Retina (tissue), 1 donor: ENCODE results near the gene SSR2.

ENCODE experiments used
- DNase-seq: peaks from one replicate; pipeline ENCODE4 v3.0.0-alpha.2; 2016

The SSR2 gene

DNA sequence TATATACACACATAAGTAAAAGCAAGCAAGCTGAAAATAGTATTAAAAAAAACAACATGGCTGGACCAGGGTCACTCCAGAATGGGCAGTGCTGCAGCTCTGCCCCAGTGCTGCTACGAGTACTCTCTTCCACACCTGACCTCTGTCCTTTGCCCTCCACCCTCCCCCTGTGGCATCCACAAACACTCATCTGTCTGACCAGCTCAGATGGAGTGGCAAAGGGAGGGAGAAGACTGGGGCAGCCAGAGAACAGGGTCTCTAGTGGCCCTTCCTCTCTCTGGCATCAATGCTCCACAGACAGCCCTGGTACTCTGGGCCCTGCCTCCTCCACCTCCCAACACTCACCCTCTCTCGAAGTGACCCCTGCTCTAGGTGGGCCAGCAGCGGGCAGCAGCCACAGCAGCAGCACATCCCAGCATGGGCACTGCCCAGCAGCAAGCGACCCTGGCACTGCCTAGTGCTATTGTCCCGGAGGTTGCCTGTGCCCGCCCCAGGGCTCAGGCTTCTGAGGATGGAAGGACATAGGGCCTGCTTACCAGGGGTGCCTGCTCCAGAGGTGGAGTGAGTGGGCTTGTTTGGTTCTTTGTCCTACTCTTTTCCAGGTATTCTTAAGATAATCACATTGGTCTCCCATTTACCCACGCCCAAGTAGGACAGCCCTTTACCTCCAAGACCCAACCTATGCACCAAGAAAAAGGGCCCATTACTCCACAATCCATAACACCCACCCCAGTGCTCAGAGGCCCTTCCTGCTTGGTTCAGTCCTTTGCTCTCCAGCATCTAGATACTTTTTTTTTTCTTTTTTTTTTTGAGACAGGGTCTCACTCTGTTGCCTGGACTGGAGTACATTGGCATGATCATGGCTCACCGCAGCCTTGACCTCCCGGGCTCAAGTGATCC is 48.6 kb downstream of the SSR2 start:
- DNase-seq, result no peak

- DNase-seq, result peak; percentile 28
Observed at GRCh38 chr1:155970531-155971167, 50.1 kb downstream of the SSR2 start.

DNA sequence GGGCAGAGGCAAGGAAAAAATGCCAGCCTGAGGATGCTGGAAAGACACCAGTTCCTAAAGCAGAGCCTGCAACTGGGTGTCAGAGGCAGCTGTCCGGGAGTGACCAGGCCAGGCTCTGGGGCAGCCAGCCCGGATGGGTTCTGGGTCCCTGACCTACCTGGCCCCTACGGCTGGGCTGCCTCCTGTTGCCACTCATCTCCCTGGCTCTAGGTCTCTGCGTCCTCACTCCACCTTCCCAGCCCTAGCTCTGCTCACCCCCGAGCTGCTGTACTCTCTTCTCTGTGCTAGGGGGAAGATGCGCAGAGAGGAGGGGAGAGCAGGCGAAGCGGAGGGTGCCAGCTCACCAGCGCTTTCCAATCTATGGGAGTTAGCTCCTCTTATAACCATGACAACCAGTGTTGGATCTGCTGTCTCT is 51.4 kb downstream of the SSR2 start:
- no peak for DNase-seq

DNA sequence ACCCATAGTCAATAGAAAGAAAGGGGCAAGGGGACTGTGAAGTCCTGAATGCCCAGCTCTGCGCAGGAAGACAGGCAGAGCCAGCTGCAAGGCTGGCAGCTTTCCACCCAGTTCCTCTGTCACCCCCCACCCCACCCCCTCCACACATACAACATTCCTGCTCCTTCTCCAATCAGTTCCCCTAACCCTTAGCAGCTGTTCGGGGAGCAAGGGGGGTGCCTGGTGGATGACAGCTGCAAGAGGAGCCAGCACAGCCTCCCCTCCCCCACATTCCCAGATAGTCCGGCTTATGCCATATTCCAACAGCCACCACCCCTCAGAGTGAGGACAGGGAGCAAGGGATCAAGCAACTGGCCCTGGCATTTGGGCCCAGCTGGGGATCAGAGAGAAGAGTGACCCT is 52.1 kb downstream of the SSR2 start:
- peak; percentile 55 for DNase-seq

- DNase-seq, result peak; percentile 31
Observed at GRCh38 chr1:155968051-155968400, 52.7 kb downstream of the SSR2 start.

DNA sequence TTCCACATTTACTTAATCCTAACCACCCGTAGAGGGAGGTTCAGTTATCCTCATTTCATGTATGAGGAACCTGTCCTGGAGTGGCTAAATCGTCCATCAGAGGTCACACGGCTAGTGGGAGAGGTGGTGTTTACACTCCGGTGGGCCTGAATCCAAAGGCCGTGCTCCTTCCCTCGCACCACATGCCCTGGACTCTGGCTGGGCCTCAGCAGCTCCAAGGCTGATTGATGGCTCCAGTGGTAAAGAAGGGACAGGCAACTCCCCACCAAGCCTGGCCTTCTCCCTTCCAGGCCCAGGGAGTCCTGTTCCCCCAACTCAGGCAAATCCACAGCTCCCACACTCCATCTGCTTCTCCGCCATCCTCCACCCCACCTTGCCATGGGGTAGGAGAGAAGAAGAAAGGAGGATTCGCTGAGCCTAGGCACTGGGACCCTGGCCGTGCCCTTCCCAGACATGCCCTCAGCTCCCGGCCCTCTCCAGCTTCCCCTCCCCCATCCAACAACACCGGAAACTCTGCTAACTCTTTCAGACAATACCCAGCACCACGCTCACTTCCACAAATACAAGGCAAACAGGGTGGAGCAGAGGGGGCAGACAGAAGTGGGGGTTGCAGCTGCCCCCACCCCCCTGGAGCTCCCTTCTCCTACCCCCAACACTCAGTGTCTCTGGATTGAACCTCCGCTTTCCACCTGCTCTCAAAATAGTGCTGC is 53.3 kb downstream of the SSR2 start:
- peak; percentile 53 for DNase-seq

DNA sequence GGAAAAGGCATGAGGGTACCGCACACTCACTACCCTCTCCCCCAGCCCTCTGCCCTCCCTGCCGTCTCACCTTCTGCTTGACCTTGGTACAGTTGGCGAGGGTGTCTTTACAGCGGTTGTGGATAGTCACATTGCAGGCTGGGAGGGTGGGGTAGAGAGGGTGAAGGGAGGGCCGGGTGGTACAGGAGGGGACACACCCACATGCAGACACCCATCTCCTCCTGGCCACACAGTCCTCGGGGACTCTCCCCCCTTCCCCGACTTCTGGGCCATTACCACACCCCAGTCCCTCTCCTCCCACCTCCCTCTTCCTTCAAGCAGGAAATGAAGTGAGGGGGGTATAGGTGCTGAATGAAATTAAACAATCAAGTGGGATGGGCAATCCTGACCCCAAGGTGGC is 54.0 kb downstream of the SSR2 start:
- DNase-seq, result no peak

- DNase-seq, result no peak
Observed at GRCh38 chr1:155966135-155966534, 54.6 kb downstream of the SSR2 start.

- no peak for DNase-seq
Observed at GRCh38 chr1:155964193-155964592, 56.6 kb downstream of the SSR2 start.

DNA sequence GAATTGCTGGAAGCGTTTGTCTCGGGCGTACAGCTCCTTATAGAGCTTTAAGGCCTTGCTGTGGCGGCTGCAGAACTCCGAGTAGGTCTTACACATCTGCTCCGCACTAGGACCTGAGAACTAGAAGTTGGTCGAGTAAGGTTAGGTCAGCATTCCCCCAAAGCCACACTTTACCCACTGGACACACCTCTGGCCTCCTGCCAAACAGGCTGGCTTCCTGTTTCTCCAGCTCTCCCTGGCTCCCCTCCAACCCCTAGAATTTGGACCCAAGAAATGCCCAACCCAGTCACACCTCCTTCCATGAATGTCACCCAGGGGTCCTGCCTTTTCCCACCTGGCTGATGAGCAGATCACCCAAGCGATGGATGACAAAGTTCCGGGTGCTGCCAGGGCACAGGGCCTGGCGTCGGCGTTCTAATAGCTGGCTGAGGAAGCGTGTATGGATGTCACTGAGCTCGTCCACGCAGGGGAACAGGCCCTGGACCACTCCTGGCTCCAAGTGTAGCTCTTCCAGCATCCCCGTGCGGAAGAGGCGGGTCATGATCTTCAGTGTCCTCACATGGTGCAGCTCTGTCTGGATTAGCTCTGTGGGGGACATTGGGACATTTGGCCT is 58.0 kb downstream of the SSR2 start:
- no peak for DNase-seq

DNA sequence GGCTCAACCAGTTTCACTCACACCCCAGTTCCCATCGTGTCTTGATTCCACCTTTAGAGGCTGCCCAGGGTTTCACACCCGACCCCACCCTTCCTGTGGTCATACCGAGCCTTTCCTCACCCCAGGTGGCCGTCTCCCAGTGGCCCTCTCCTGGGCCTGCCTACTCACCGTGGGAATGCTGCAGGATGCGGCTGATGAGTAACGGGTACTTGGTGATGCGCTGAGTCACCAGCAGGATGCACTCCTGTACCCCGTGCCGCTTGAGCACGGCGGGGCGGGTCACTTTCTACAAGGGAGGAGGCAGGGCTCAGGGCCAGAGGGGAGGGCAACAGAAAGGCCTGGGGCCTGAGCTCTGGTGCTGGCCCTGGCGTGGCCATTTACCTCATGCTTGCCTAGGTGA is 58.8 kb downstream of the SSR2 start:
- DNase-seq, result no peak

DNA sequence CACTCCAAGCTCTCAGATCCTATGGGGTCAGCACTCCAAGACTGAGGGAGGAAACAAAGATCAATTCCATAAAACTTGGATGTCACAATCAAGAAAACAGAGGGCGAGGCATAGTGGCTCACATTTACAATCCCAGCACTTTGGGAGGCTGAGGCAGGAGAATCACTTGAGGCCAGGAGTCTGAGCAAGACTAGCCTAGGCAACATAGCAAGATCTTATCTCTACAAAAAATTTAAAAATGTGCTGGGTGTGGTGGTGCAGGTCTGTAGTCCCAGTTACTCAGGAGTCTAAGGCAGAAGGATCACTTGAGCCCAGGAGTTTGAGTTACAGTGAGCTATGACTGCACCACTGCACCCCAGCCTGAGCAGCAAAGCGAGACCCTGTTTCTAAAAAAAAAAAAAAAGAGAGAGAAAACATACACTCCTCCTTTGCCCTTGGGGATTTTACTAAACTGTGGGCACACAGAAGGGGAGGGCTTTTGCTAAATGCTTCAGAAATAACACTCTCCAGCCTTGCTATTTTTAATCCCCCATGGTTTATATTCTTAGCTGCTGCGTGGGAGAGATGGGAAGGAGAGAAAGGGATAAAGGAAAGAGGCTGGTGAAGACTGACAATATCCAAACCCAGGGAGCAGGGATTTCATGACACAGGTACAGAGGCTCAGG is 60.5 kb downstream of the SSR2 start:
- DNase-seq, result no peak
